SJCRH30 (cell line): ENCODE results near the gene TMEM44. TPM values are rescaled to one million over a fixed set of nuclear protein-coding genes. Genes with fewer than 3 reads are reported as not detected.

Source experiments
- DNase-seq, 2 experiments: peaks; one replicate each; pipeline ENCODE4 v3.0.0-alpha.2; 2015 to 2020
- H3K27ac ChIP-seq: fragments of 250-450 bp; sonication (Bioruptor Pico); 2 replicates; pipeline ENCODE4 v1.5.1; 2020; ENCODE audit warnings: mild to moderate bottlenecking, moderate library complexity
- H3K27me3 ChIP-seq: fragments of 250-450 bp; sonication (Bioruptor Pico); 2 replicates; pipeline ENCODE4 v1.5.1; 2020; ENCODE audit warnings: mild to moderate bottlenecking, moderate library complexity
- H3K36me3 ChIP-seq: fragments of 250-450 bp; sonication (Bioruptor Pico); 2 replicates; pipeline ENCODE4 v1.5.1; 2020; ENCODE audit warnings: mild to moderate bottlenecking, moderate library complexity
- H3K4me1 ChIP-seq: fragments of 250-450 bp; sonication (Bioruptor Pico); 2 replicates; pipeline ENCODE4 v1.5.1; 2020; ENCODE audit warnings: mild to moderate bottlenecking, moderate library complexity
- H3K4me3 ChIP-seq: fragments of 250-450 bp; sonication (Bioruptor Pico); 2 replicates; pipeline ENCODE4 v1.5.1; 2020; ENCODE audit warnings: mild to moderate bottlenecking, moderate library complexity
- H3K9me3 ChIP-seq: fragments of 250-450 bp; sonication (Bioruptor Pico); replicated peaks from 2 replicates; pipeline ENCODE4 v1.5.1; 2020; ENCODE audit warnings: mild to moderate bottlenecking, moderate library complexity
- total RNA-seq: library from RNA; depleted of rRNA; stranded (reverse); fragments of >200 nt; shearing (Covaris generic); gene quantifications from 2 replicates; pipeline ENCODE4 v1.2.3, GENCODE V29; 2014

TMEM44 gene
- total RNA-seq, 1 experiment from 2014 or later: 9.4 TPM

DNA sequence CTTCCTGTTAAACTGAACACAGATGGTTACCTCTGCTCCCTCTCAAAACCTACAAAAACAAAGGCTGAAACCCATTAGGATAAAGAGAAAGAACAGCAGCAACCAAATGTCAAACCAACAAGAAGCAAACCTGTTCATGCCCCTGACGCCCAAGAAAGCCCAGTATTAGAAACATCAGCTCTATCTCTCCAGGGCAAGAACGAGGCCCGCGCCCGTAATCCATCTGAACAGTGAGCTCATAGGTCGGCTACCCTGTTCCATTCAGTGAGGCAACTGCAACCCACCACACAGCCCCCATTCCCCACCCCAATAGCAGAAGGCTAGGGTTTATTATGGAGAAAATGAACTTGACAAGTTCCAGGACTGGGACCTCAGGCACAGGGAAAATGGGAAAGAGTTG, 28.7 kb upstream of the TMEM44 start:
- Histone ChIP-seq H3K27ac (no peak overlapping the region), H3K9me3 (no peaks in the 10 kb centered on the region), H3K27me3 (no peaks in the 10 kb centered on the region), H3K4me1 (no peaks in the 10 kb centered on the region), H3K4me3 (no peak overlapping the region), H3K36me3 (peaks cover 41% of the 10 kb centered on the region)
- DNase-seq: no peak

- Histone ChIP-seq H3K36me3 (peaks cover 41% of the 10 kb centered on the region), H3K4me1 (no peaks in the 10 kb centered on the region), H3K4me3 (no peak overlapping the region), H3K27ac (no peak overlapping the region), H3K27me3 (no peaks in the 10 kb centered on the region), H3K9me3 (no peaks in the 10 kb centered on the region)
- no peak for DNase-seq
These were observed 28.2 kb upstream of the TMEM44 start for GRCh38 chr3:194661374-194661773.

GRCh38 chr3:194659778-194660177, 26.6 kb upstream of the TMEM44 start:
- DNase-seq: no peak
- Histone ChIP-seq H3K27me3 (no peaks in the 10 kb centered on the region), H3K36me3 (peaks cover 43% of the 10 kb centered on the region), H3K4me3 (no peak overlapping the region), H3K9me3 (no peaks in the 10 kb centered on the region), H3K27ac (no peak overlapping the region), H3K4me1 (no peaks in the 10 kb centered on the region)

GRCh38 chr3:194658477-194659242, 25.4 kb upstream of the TMEM44 start:
- no peaks in the 10 kb centered on the region for H3K4me1 ChIP-seq
- no peak overlapping the region for H3K27ac ChIP-seq
- H3K27me3 ChIP-seq: no peaks in the 10 kb centered on the region
- DNase-seq: no peak
- peaks cover 48% of the 10 kb centered on the region for H3K36me3 ChIP-seq
- H3K4me3 ChIP-seq: no peak overlapping the region
- no peaks in the 10 kb centered on the region for H3K9me3 ChIP-seq

DNA sequence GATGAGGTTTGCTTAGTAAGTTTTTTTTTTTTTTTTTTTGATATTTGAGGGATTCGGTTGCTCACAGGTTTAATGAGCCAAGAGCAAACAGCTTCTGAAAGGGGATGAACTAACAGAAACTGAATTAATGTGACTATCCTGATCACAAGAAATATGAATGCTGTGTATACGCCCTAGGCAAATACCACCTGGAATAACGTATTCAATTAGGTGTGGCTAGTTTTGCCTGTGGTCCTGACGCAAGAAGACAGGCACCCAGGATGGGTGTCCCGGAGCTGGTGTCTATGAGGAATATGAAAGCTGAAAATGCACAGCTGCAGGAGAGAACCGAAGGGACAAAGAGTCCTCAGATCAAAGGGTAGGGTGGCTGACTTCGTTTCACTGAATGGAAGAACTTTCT, 24.2 kb upstream of the TMEM44 start:
- H3K9me3 ChIP-seq: no peaks in the 10 kb centered on the region
- no peak overlapping the region for H3K4me3 ChIP-seq
- H3K27ac ChIP-seq: no peak overlapping the region
- no peak for DNase-seq
- H3K27me3 ChIP-seq: no peaks in the 10 kb centered on the region
- H3K36me3 ChIP-seq: peaks cover 52% of the 10 kb centered on the region
- H3K4me1 ChIP-seq: no peaks in the 10 kb centered on the region

GRCh38 chr3:194654443-194654842, 21.2 kb upstream of the TMEM44 start:
- no peak for DNase-seq
- no peak overlapping the region for H3K4me3 ChIP-seq
- no peaks in the 10 kb centered on the region for H3K4me1 ChIP-seq
- no peaks in the 10 kb centered on the region for H3K9me3 ChIP-seq
- peaks cover 62% of the 10 kb centered on the region for H3K36me3 ChIP-seq
- H3K27me3 ChIP-seq: no peaks in the 10 kb centered on the region
- no peak overlapping the region for H3K27ac ChIP-seq

DNA sequence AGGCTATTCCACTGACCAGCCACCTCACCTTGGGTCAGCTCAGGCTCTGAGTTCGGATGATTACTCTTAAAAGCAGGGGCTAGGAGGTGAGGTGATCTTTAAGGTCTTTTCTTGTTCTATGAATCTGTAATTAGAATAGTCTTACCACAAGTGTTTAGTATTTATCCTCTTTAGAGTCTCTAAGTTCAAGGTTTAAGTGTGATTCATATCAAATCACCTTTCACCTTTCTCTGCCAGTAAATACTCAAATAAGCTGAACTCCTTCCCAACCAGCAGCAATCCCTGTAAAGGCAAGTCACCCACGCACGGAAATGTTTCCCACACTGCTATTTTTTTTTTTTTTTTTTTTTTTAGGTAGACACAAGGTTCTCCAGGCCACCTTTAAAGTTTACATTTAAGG, 14.5 kb upstream of the TMEM44 start:
- H3K36me3 ChIP-seq: peaks cover 62% of the 10 kb centered on the region
- H3K27me3 ChIP-seq: no peaks in the 10 kb centered on the region
- no peak overlapping the region for H3K27ac ChIP-seq
- H3K9me3 ChIP-seq: no peaks in the 10 kb centered on the region
- no peak for DNase-seq
- H3K4me1 ChIP-seq: no peaks in the 10 kb centered on the region
- H3K4me3 ChIP-seq: no peak overlapping the region

- no peak overlapping the region for H3K4me3 ChIP-seq
These were observed 9.6 kb upstream of the TMEM44 start for GRCh38 chr3:194642769-194643168.

DNA sequence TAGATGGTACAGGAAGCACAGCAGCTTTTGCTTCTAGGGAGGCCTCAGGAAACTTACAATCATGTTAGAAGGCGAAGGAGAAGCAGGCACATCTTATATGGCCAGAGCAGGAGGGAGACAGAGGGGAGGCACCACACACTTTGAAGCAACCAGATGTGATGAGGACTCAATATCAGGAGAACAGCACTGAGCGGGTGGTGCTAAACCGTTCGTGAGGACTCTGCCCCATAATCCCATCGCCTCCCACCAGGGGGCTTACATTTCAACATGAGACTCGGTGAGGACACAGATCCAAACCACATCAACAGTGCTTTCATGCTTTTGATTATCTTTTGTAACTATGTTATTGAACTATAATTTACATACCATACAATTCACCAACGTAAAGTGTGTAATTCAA, 7.6 kb upstream of the TMEM44 start:
- Histone ChIP-seq H3K27ac (no peak overlapping the region), H3K4me1 (no peaks in the 10 kb centered on the region), H3K4me3 (no peak overlapping the region), H3K36me3 (peaks cover 38% of the 10 kb centered on the region), H3K9me3 (no peaks in the 10 kb centered on the region), H3K27me3 (no peaks in the 10 kb centered on the region)
- DNase-seq: peak in 1 of 2 experiments; percentile 36

More at GRCh38 chr3:194642769-194643168, 9.6 kb upstream of the TMEM44 start:
- DNase-seq: no peak
- Histone ChIP-seq H3K27ac (no peak overlapping the region), H3K27me3 (no peaks in the 10 kb centered on the region), H3K36me3 (peaks cover 41% of the 10 kb centered on the region), H3K9me3 (no peaks in the 10 kb centered on the region), H3K4me1 (no peaks in the 10 kb centered on the region)

DNA sequence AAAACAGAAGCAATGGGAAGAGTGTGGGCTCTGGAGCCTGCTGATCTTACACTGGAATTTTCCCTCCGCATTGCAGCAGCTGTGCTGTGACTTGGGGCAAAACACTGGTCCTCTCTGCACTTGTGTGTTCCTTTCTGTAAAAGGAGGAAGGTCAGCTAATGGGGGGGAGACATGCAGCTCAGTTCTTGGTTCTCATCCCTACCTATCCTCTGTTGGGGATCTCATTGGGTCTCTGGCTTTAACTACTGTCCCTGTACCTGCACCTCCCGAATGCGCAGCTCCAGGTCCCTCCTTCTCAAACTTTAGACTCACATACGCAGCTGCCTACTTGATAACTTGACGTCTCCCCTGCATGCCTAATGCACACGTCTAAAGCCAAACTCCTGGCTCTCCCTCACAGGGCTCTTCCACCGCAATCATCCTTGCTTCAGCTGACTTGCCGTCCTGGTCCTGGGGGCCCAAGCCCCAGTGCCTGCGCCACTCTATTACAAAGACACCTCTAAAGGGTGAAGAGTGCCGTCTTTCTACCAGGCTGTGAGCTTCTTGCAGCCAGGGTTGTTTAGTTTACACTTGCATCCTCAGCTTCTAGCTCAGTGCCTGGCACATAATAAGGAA, 5.9 kb upstream of the TMEM44 start:
- Histone ChIP-seq H3K27ac (no peak overlapping the region), H3K4me3 (no peak overlapping the region), H3K4me1 (no peaks in the 10 kb centered on the region), H3K9me3 (no peaks in the 10 kb centered on the region), H3K27me3 (no peaks in the 10 kb centered on the region), H3K36me3 (peaks cover 25% of the 10 kb centered on the region)
- DNase-seq: no peak

DNA sequence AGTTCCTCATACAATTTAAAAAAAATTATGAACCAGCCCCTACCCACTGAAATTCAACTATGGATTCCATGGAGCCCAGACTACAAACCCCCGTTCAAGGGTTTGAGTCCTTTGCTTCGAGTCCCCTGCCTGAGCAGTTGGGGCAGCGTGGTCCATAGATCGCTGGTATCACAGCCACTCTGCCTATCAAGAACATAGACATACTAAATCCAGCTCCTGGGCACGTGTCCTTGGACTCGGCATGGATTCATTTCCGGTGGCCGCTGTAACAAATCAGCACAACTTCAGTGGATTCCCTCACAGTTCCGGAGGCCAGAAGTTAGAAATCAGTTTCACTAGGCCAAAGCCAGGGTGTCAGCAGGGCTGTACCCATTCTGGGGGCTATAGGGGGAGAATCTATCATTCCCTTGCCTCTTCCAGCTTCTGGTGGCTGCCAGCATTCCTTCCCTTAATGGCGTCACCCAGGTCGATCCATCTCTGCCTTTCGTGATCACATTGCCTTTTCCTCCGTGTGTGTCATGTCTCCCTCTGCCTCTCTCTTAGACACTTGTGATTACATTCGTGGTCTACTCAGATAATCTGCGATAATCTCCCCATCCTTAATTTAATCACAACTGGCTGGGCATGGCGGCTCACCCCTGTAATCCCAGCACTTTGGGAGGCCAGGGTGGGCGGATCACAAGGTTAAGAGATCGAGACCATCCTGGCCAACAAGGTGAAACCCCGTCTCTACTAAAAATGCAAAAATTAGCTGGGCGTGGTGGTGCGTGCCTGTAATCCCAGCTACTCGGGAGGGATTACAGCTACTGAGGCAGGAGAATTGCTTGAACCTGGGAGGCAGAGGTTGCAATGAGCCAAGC, 4.6 kb upstream of the TMEM44 start:
- no peak overlapping the region for H3K27ac ChIP-seq
- H3K9me3 ChIP-seq: no peaks in the 10 kb centered on the region
- no peaks in the 10 kb centered on the region for H3K4me1 ChIP-seq
- DNase-seq: no peak
- H3K4me3 ChIP-seq: no peak overlapping the region
- peaks cover 13% of the 10 kb centered on the region for H3K36me3 ChIP-seq
- no peaks in the 10 kb centered on the region for H3K27me3 ChIP-seq

- H3K27me3 ChIP-seq: no peaks in the 10 kb centered on the region
- peaks cover 11% of the 10 kb centered on the region for H3K36me3 ChIP-seq
- no peaks in the 10 kb centered on the region for H3K4me1 ChIP-seq
- no peaks in the 10 kb centered on the region for H3K9me3 ChIP-seq
- DNase-seq: no peak
- H3K4me3 ChIP-seq: no peak overlapping the region
- H3K27ac ChIP-seq: no peak overlapping the region
These were observed 3.8 kb upstream of the TMEM44 start for GRCh38 chr3:194637066-194637465.

- Histone ChIP-seq H3K9me3 (0 out of 2 replicates have a peak, but pooled peaks cover 4% of the 10 kb centered on the region), H3K27ac (peak overlapping the region; percentile 44), H3K4me3 (peak overlapping the region; percentile 61), H3K4me1 (no peaks in the 10 kb centered on the region), H3K27me3 (no peaks in the 10 kb centered on the region), H3K36me3 (peaks cover 11% of the 10 kb centered on the region)
- peak; percentile 55 to 57 for DNase-seq
These were observed 340 bp downstream of the TMEM44 start for GRCh38 chr3:194632809-194633348.

DNA sequence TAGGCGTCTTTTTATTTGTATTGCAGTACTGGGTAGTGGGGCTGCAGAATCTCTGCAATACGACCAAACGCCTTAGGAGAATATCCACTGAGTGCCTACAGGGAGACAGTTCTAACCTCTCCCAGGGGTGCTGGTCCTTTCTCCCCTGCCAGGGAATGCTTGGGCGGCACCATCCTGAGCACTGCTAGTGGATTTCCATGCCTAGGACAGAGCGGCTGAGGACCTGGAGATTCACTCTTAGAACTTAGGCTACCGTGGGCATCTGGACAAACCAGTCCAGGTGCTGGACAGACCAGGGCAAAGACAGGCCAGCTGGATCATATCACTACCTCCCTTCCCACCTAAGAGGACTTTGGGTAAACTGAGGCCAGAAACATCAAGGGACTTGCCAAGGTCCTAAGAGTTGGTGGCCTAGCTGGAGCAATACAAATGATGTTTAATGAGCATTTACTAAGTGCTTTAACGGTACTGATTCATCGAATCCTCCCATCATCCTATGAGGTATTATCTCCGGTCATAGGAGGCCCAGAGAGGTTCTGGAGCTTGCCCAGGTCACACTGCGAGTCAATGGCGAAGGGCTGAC, 902 bp downstream of the TMEM44 start:
- Histone ChIP-seq H3K27me3 (no peaks in the 10 kb centered on the region), H3K9me3 (0 out of 2 replicates have a peak, but pooled peaks cover 4% of the 10 kb centered on the region), H3K36me3 (peaks cover 12% of the 10 kb centered on the region), H3K4me3 (peak overlapping the region; percentile 61), H3K27ac (peak overlapping the region; percentile 44; the same call in 1 of the 2 replicates), H3K4me1 (no peaks in the 10 kb centered on the region)
- no peak for DNase-seq
